ENCODE data around the gene CYP27B1. TPM values are rescaled to one million over a fixed set of nuclear protein-coding genes. Genes with fewer than 3 reads are reported as not detected.

The CYP27B1 gene, protein sequence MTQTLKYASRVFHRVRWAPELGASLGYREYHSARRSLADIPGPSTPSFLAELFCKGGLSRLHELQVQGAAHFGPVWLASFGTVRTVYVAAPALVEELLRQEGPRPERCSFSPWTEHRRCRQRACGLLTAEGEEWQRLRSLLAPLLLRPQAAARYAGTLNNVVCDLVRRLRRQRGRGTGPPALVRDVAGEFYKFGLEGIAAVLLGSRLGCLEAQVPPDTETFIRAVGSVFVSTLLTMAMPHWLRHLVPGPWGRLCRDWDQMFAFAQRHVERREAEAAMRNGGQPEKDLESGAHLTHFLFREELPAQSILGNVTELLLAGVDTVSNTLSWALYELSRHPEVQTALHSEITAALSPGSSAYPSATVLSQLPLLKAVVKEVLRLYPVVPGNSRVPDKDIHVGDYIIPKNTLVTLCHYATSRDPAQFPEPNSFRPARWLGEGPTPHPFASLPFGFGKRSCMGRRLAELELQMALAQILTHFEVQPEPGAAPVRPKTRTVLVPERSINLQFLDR
- total RNA-seq (2014; rRNA removed; shearing (Covaris generic)) (6.5 and 7.1 TPM in 2 replicates), total RNA-seq (2022) (6.6 and 6.9 TPM in 2 replicates), Bru-seq, nascent RNA (percentile 57 among the genes with signal in this experiment), BruChase-seq, experiment 1, labeled RNA remaining after a 6-hour chase (percentile 68 among the genes with signal in this experiment), BruChase-seq, experiment 2, labeled RNA remaining after a 2-hour chase (percentile 82 among the genes with signal in this experiment)
- long read RNA-seq, partial matches to known transcripts = 5 of 10 reads
- long read RNA-seq, other reads (novel, unspliced or antisense) = 5 of 10 reads

DNA sequence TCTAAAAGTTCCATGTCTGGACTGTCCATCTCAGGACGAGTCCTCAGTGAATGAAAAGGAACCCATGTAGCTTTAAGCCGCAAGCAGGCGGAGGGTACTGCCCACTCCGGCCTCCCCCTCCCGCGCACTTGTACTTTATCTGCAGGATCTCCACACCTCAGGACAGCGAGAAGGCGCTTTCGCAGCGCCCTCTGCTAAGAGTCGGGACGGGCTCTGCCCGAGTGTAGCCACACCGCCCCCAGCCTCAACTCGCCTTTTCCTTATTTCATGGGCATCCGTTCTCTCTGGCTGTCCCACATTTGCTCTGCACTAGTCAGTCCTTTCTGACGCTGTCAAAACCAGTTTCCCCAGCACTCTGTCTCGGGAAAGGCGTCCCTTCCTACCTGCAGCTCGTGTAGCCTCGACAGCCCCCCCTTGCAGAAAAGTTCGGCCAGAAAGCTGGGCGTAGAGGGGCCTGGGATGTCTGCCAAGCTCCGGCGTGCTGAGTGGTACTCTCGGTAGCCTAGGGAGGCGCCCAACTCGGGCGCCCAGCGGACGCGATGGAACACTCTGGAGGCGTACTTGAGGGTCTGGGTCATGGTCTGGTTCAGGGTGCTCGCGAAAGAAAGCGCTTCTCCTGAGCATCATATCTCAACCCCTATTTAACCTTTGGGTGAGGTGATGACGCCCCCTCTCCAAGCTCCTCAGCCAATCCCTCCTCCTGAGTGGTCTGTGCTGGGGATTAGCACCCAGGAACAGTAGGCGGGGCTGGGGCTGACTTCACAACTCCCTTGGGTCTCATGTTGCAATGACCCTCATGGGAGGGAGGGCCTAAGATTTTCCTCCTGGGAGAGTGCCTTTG lies at the start of gene CYP27B1:
CYP27B1 (minus strand) TSS at position 615 of the 841 bp plus-strand sequence; CDS start at position 578, 37 bp downstream.
- peaks cover 13% of the 10 kb centered on the region for H3K4me1 ChIP-seq (ENCODE audit: insufficient read depth, low read length, poor library complexity, severe bottlenecking)
- no peak within 1 kb of the TSS for H2AFZ ChIP-seq (ENCODE audit: low read length)
- H4K20me1 ChIP-seq (ENCODE audit: insufficient read depth, low read length) = no peaks in the 10 kb centered on the region
- no peaks in the 10 kb centered on the region for H3K9me2 ChIP-seq (ENCODE audit: insufficient read depth, low read length)
- H3K9me3 ChIP-seq (ENCODE audit: low read length) = no peaks in the 10 kb centered on the region
- H3K36me3 ChIP-seq (ENCODE audit: insufficient read depth, low read length) = peaks cover 42% of the 10 kb centered on the region
- POLR2A ChIA-PET = interaction anchor here (0.7 to 1.0 kb wide), 2 partner anchors 15 to 538 kb away, joined by 3 to 4 read pairs; partner anchors contain the start of gene SHMT2
- peaks cover 12% of the 10 kb centered on the region; the same call in 1 of the 2 replicates for H3K79me2 ChIP-seq (ENCODE audit: insufficient read depth, low read depth, low read length)
- no peak within 1 kb of the TSS for H3K27ac ChIP-seq (ENCODE audit: low read depth, low read length, poor library complexity, severe bottlenecking)
- BruUV-seq (replicated peaks) = no TSS peak
- no peak within 1 kb of the TSS for H3K4me3 ChIP-seq (ENCODE audit: low read depth, low read length, poor library complexity, severe bottlenecking)
- no peak for DNase-seq (ENCODE audit: low spot score)
- intact Hi-C loops (cut with micrococcal nuclease; ENCODE audit: unreplicated experiment) = no loop called here
- no peak for TF ChIP-seq EZH2phosphoT487 (IDR thresholded peaks at IDR 0.05; ENCODE audit: borderline replicate concordance, low read depth, low read length)
- TF ChIP-seq, protein P1, sequence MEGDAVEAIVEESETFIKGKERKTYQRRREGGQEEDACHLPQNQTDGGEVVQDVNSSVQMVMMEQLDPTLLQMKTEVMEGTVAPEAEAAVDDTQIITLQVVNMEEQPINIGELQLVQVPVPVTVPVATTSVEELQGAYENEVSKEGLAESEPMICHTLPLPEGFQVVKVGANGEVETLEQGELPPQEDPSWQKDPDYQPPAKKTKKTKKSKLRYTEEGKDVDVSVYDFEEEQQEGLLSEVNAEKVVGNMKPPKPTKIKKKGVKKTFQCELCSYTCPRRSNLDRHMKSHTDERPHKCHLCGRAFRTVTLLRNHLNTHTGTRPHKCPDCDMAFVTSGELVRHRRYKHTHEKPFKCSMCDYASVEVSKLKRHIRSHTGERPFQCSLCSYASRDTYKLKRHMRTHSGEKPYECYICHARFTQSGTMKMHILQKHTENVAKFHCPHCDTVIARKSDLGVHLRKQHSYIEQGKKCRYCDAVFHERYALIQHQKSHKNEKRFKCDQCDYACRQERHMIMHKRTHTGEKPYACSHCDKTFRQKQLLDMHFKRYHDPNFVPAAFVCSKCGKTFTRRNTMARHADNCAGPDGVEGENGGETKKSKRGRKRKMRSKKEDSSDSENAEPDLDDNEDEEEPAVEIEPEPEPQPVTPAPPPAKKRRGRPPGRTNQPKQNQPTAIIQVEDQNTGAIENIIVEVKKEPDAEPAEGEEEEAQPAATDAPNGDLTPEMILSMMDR (conservative IDR thresholded peaks at IDR 0.05; ENCODE audit: low read length) = no peak
- H3K4me2 ChIP-seq (ENCODE audit: low read length) = no peak within 1 kb of the TSS
- CTCF ChIA-PET (ENCODE audit: unreplicated experiment) = no interaction called here

DNA sequence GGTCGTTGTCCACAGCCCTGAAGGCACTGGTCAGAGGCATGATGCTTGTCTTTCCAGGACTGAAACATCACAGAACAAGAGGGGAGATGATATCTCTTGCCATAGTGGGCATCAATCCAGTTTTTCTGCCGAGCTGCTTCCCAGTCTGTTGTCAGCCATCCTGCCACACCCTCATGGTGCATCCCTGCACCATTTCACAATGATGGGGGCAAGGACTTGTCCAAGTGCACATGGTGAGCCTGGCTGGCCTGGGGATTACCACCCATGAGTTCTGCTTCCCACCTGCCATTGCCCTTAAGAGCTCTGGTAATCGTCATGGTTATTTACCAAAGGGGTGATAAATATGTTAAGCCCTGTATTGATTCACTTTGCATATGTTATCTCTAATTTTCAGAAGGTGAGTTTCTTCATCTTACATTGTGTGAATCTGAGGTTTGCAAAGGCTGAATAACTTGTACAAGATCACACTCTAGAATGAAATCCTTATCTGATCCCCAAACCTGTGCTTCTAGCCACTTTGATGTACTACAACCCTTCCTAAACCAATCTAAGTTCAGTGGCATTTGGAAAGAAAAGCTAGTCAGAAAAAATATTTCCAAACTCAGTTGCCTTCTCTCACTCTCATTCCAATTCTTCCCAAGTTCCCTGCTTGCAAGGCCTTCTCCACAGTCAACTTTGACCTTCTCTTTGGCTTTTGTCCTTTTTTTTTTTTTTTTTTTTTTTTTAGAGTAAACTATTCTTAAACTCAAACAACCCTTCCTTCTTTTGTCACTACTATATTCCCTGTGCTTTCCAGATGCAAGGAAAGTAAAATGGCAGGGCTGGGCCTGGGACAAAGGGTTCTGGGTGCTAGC lies 49.4 kb upstream of the CYP27B1 start:
- ChIA-PET POLR2A (no interaction called here), CTCF (ENCODE audit: unreplicated experiment) (interaction anchor here (0.5 to 1.0 kb wide), 2 partner anchors 14 to 86 kb away, joined by 3 to 4 read pairs; no protein-coding TSS in a partner anchor)
- Histone ChIP-seq H3K4me1 (ENCODE audit: insufficient read depth, low read length, poor library complexity, severe bottlenecking) (no peaks in the 10 kb centered on the region), H3K4me2 (ENCODE audit: low read length) (no peak overlapping the region), H3K9me3 (ENCODE audit: low read length) (no peaks in the 10 kb centered on the region), H3K79me2 (ENCODE audit: insufficient read depth, low read depth, low read length) (no peaks in the 10 kb centered on the region), H3K36me3 (ENCODE audit: insufficient read depth, low read length) (0 out of 2 replicates have a peak, but pooled peaks cover 8% of the 10 kb centered on the region), H4K20me1 (ENCODE audit: insufficient read depth, low read length) (no peaks in the 10 kb centered on the region), H3K4me3 (ENCODE audit: low read depth, low read length, poor library complexity, severe bottlenecking) (no peak overlapping the region), H3K27ac (ENCODE audit: low read depth, low read length, poor library complexity, severe bottlenecking) (no peak overlapping the region), H3K9me2 (ENCODE audit: insufficient read depth, low read length) (no peaks in the 10 kb centered on the region), H2AFZ (ENCODE audit: low read length) (no peak overlapping the region)
- no TSS peak for BruUV-seq (replicated peaks)
- intact Hi-C loops (cut with micrococcal nuclease; ENCODE audit: unreplicated experiment) = no loop called here
- no peak for DNase-seq (ENCODE audit: low spot score)
- TF ChIP-seq EZH2phosphoT487 (IDR thresholded peaks at IDR 0.05; ENCODE audit: borderline replicate concordance, low read depth, low read length) = no peak
- TF ChIP-seq, protein P1 (conservative IDR thresholded peaks at IDR 0.05; ENCODE audit: low read length) = no peak
